ENCODE results near the gene CASP4. TPM values are rescaled to one million over a fixed set of nuclear protein-coding genes. Genes with fewer than 3 reads are reported as not detected.

Gene CASP4
- total RNA-seq, 2 experiments from 2014 or later, result 138 TPM

- Mint-ChIP-seq H3K9me3 (peaks cover 17% of the 10 kb centered on the region), H3K36me3 (ENCODE audit: low read depth) (peaks cover 54% of the 10 kb centered on the region), H3K27ac (peak overlapping the region; percentile 69), H3K27me3 (no peaks in the 10 kb centered on the region), H3K4me1 (peaks cover 23% of the 10 kb centered on the region), H3K4me3 (no peak overlapping the region)
- CTCF ChIA-PET, result interaction anchor here (1.7 kb wide), 1 partner anchor 9 kb away, joined by 6 read pairs; no protein-coding TSS in a partner anchor
- DNase-seq, result no peak
- POLR2A ChIA-PET, result interaction anchor here (0.9 to 2.3 kb wide), 8 partner anchors 10 to 202 kb away, joined by 3 to 11 read pairs (median 3); partner anchors contain the start of genes CASP12 and CASP4
Measured at GRCh38 chr11:104907521-104908185, 60.7 kb downstream of the CASP4 start.

- Mint-ChIP-seq H3K27me3 (no peaks in the 10 kb centered on the region), H3K4me1 (peaks cover 32% of the 10 kb centered on the region), H3K4me3 (no peak overlapping the region), H3K27ac (no peak overlapping the region), H3K36me3 (ENCODE audit: low read depth) (peaks cover 73% of the 10 kb centered on the region), H3K9me3 (peaks cover 22% of the 10 kb centered on the region)
- no peak for DNase-seq
- POLR2A ChIA-PET, result no interaction called here
- CTCF ChIA-PET, result no interaction called here
Measured at GRCh38 chr11:104905271-104905670, 63.1 kb downstream of the CASP4 start.

DNA sequence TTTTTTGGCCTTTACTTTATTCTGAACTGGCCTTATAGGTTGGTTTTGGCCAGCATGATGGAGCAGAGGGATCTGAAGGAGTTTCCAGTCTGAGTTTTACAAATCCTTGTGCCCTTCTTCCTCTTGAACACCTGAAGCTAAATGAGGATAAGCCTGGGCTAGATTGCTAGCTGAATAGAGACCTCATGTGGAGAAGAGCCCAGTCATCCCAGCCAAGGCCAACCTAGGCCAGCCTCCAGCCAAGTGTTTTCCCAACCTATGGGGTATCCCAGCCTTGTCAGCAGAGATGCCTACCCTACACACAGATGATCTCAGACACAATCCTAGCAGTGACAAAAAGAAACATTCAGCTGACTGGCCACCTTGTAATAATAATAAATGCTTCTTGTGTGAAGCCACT lies 69.1 kb downstream of the CASP4 start:
- DNase-seq, result no peak
- Mint-ChIP-seq H3K9me3 (peaks cover 5% of the 10 kb centered on the region), H3K4me3 (no peak overlapping the region), H3K27ac (no peak overlapping the region), H3K36me3 (ENCODE audit: low read depth) (peaks cover 37% of the 10 kb centered on the region), H3K27me3 (no peaks in the 10 kb centered on the region), H3K4me1 (peaks cover 34% of the 10 kb centered on the region)
- CTCF ChIA-PET, result interaction anchor here (1.4 kb wide), 1 partner anchor 12 kb away, joined by 3 read pairs; no protein-coding TSS in a partner anchor
- POLR2A ChIA-PET, result interaction anchor here (1.4 to 3.6 kb wide), 3 partner anchors 9 to 100 kb away, joined by 3 to 28 read pairs (median 11); no protein-coding TSS in a partner anchor

DNA sequence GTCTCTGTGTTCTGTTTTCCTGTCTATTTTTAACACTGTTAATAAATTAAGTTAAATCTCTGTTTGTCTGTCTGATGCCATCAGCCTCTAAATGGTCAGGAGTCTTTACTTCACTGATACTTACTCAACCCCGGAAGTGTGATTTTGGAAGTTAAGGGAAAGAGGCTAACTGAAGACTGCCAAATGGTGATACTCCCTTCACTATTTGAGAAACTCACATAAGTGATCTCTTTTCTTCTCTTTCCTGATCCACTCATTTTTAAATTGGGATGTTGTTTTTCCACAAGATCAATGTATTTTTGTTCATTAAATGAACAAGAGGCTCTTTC lies 69.7 kb downstream of the CASP4 start:
- CTCF ChIA-PET, result interaction anchor here (0.9 to 1.4 kb wide), 3 partner anchors 13 to 19 kb away, joined by 3 read pairs; no protein-coding TSS in a partner anchor
- DNase-seq, result no peak
- H3K4me1 Mint-ChIP-seq, result peaks cover 34% of the 10 kb centered on the region
- peaks cover 33% of the 10 kb centered on the region for H3K36me3 Mint-ChIP-seq (ENCODE audit: low read depth)
- H3K4me3 Mint-ChIP-seq, result peak overlapping the region; percentile 78
- POLR2A ChIA-PET, result interaction anchor here (1.3 to 3.6 kb wide), 8 partner anchors 9 to 72 kb away, joined by 3 to 28 read pairs (median 4); no protein-coding TSS in a partner anchor
- peaks cover 5% of the 10 kb centered on the region for H3K9me3 Mint-ChIP-seq
- peak overlapping the region; percentile 81 for H3K27ac Mint-ChIP-seq
- no peaks in the 10 kb centered on the region for H3K27me3 Mint-ChIP-seq

DNA sequence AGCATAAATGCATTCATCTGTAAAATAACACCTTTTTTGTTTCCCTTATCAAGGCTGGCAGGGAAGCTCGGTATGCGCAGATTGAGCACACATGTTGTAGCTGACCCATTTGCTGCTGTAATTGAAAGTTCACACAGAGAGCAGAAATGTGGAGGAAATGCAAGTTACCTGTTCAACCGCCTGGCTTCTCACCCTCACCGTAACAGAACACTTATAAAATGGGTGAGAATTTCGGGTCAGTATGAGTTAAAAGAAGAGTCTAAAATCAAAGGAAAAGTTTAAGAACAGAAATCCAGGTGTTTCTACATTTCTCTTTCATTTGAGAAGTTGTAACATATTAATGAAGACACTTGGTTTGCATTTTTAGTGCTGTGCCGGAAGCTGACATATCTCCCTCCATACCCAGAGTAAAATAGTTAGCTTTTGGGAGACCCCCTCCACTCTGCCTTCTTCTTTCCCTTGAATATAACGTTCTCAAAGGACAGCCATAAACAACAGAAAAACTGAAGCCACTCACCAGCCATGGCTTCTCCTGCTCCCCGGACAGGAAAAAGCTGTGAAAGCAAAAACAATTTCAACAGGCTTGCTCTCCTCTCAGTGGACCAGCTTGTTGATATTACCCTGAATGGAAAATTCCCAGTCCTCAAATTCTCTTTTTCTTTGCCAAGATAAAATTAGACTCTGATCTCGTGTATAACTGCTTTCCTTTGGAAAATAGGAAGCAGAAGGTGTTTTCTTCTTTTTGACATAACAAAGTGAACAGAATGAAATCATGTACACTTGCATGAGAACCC lies 70.3 kb downstream of the CASP4 start, which contains the start of gene CASP12:
TSS of gene CASP12 (minus strand) at position 570 of the 794 bp plus-strand sequence.
- H3K4me3 Mint-ChIP-seq, result peak within 1 kb of the TSS; percentile 78

GRCh38 chr11:104895634-104896033 lies 72.7 kb downstream of the CASP4 start:
- CTCF ChIA-PET, result no interaction called here
- peaks cover 11% of the 10 kb centered on the region for H3K36me3 Mint-ChIP-seq (ENCODE audit: low read depth)
- peaks cover 22% of the 10 kb centered on the region for H3K4me1 Mint-ChIP-seq
- peaks cover 1% of the 10 kb centered on the region for H3K9me3 Mint-ChIP-seq
- no peak for DNase-seq
- POLR2A ChIA-PET, result interaction anchor here (0.9 kb wide), 1 partner anchor 12 kb away, joined by 3 read pairs; no protein-coding TSS in a partner anchor
- no peaks in the 10 kb centered on the region for H3K27me3 Mint-ChIP-seq
- no peak overlapping the region for H3K27ac Mint-ChIP-seq
- H3K4me3 Mint-ChIP-seq, result no peak overlapping the region

More for the DNA sequence above, 70.3 kb downstream of the CASP4 start, which contains the start of gene CASP12:
- peaks cover 34% of the 10 kb centered on the region for H3K4me1 Mint-ChIP-seq
- DNase-seq, result no peak
- H3K9me3 Mint-ChIP-seq, result peaks cover 5% of the 10 kb centered on the region
- CTCF ChIA-PET, result interaction anchor here (0.6 to 1.7 kb wide), 7 partner anchors 13 to 103 kb away, joined by 3 to 5 read pairs (median 3); no protein-coding TSS in a partner anchor
- peak within 1 kb of the TSS; percentile 81 for H3K27ac Mint-ChIP-seq
- H3K36me3 Mint-ChIP-seq (ENCODE audit: low read depth), result peaks cover 27% of the 10 kb centered on the region
- no peaks in the 10 kb centered on the region for H3K27me3 Mint-ChIP-seq
- POLR2A ChIA-PET, result interaction anchor here (1.1 to 3.6 kb wide), 10 partner anchors 10 to 192 kb away, joined by 3 to 28 read pairs (median 4); partner anchors contain the start of gene CASP4

GRCh38 chr11:104893876-104894275 lies 74.5 kb downstream of the CASP4 start:
- CTCF ChIA-PET, result no interaction called here
- Mint-ChIP-seq H3K36me3 (ENCODE audit: low read depth) (peaks cover 5% of the 10 kb centered on the region), H3K4me3 (no peak overlapping the region), H3K27ac (no peak overlapping the region), H3K4me1 (peaks cover 22% of the 10 kb centered on the region), H3K27me3 (no peaks in the 10 kb centered on the region), H3K9me3 (no peaks in the 10 kb centered on the region)
- no peak for DNase-seq
- POLR2A ChIA-PET, result no interaction called here

Other genes starting within 250 kb of the CASP4 start
- gene CASP12, start 70.1 kb downstream of the CASP4 start, total RNA-seq, result under 1 TPM; 0.50 to 0.83 TPM
- under 1 TPM in 1 of 2 experiments, not detected in 1; 0.30 TPM for gene CASP5, start 54.6 kb upstream of the CASP4 start, total RNA-seq
- gene CASP1, start 66.6 kb upstream of the CASP4 start, total RNA-seq, result 100 to 1,000 TPM; 130 to 132 TPM
- 100 to 1,000 TPM in 1 of 2 experiments, 10 to 100 TPM in 1; 98.1 to 101 TPM for gene CARD16, start 76.8 kb upstream of the CASP4 start, total RNA-seq
- not detected for gene CARD18, start 171.2 kb upstream of the CASP4 start, total RNA-seq

Data from activated CD4-positive, alpha-beta memory T cell treated with anti-CD3 and anti-CD28 coated beads, Interleukin-2, amount 10 ng/mL, durations not matched to agents 7 days and 5 days (primary cell).